Neuronal stem cell (in vitro differentiated cells): ENCODE data around the gene SELENOT.

ENCODE experiments used
- DNase-seq: peaks from one replicate; pipeline ENCODE4 v3.0.0-alpha.2; 2013; ENCODE audit warnings: low spot score
- H2AFZ ChIP-seq: one replicate; pipeline ENCODE4 v1.6.1; 2013; ENCODE audit warnings: mild to moderate bottlenecking, low read length, inconsistent platforms
- H2AK5ac ChIP-seq: 2 replicates; pipeline ENCODE4 v1.6.1; 2013; ENCODE audit warnings: low read depth, mild to moderate bottlenecking, inconsistent platforms, low read length, moderate library complexity, mixed read lengths
- H2BK120ac ChIP-seq: 2 replicates; pipeline ENCODE4 v1.6.1; 2013; ENCODE audit warnings: low read depth, mild to moderate bottlenecking, inconsistent platforms, low read length, moderate library complexity, mixed read lengths
- H2BK12ac ChIP-seq: one replicate; pipeline ENCODE4 v1.6.1; 2013; ENCODE audit warnings: low read length, inconsistent platforms
- H2BK15ac ChIP-seq: 2 replicates; pipeline ENCODE4 v1.6.1; 2013; ENCODE audit warnings: mild to moderate bottlenecking, low read length, inconsistent platforms, mixed read lengths
- H2BK5ac ChIP-seq: one replicate; pipeline ENCODE4 v1.6.1; 2013; ENCODE audit warnings: inconsistent platforms, mild to moderate bottlenecking, low read length, moderate library complexity
- H3K14ac ChIP-seq: one replicate; pipeline ENCODE4 v1.6.1; 2013; ENCODE audit warnings: low read length, inconsistent platforms
- H3K18ac ChIP-seq: 2 replicates; pipeline ENCODE4 v1.6.1; 2013; ENCODE audit warnings: low read length, inconsistent platforms
- H3K23ac ChIP-seq: 2 replicates; pipeline ENCODE4 v1.6.1; 2013; ENCODE audit warnings: low read depth, mild to moderate bottlenecking, mixed read lengths, low read length, inconsistent platforms; ENCODE audit not compliant: poor library complexity
- H3K27ac ChIP-seq: replicated peaks from 3 replicates; pipeline ENCODE4 v1.5.1; 2013; ENCODE audit warnings: low read length, inconsistent platforms
- H3K27me3 ChIP-seq, 3 experiments: 2 replicates each; pipeline ENCODE4 v1.6.1; 2013; ENCODE audit warnings: low read length in 3 of 3, mild to moderate bottlenecking in 2 of 3, inconsistent platforms in 1 of 3, low read depth in 1 of 3, mixed read lengths in 1 of 3, moderate library complexity in 1 of 3; ENCODE audit not compliant: control insufficient read depth in 3 of 3, insufficient read depth in 3 of 3
- H3K36me3 ChIP-seq, 2 donors: replicated peaks in 1 of 2; 2 replicates each; pipeline ENCODE4 v1.6.1; 2013; ENCODE audit warnings: low read length in 2 of 2; ENCODE audit not compliant: control insufficient read depth in 2 of 2, insufficient read depth in 2 of 2
- H3K4ac ChIP-seq: 2 replicates; pipeline ENCODE4 v1.6.1; 2013; ENCODE audit warnings: inconsistent platforms, mild to moderate bottlenecking, low read length, moderate library complexity
- H3K4me1 ChIP-seq, 2 donors: 1 replicate in 1 of 2; 2 replicates in 1 of 2; pipeline ENCODE4 v1.6.1; 2013; ENCODE audit warnings: low read length in 2 of 2, low read depth in 1 of 2; ENCODE audit not compliant: control insufficient read depth in 2 of 2, insufficient read depth in 1 of 2
- H3K4me2 ChIP-seq: one replicate; pipeline ENCODE4 v1.6.1; 2013; ENCODE audit warnings: mild to moderate bottlenecking, low read length, inconsistent platforms; ENCODE audit not compliant: insufficient read depth, poor library complexity, severe bottlenecking
- H3K4me3 ChIP-seq, 2 donors: 2 replicates each; pipeline ENCODE4 v1.5.1; 2013; ENCODE audit warnings: low read length in 2 of 2, mild to moderate bottlenecking in 2 of 2, inconsistent platforms in 1 of 2, moderate library complexity in 1 of 2
- H3K79me1 ChIP-seq: one replicate; pipeline ENCODE4 v1.6.1; 2013; ENCODE audit warnings: low read depth, mild to moderate bottlenecking, inconsistent platforms, low read length, moderate library complexity
- H3K9ac ChIP-seq: one replicate; pipeline ENCODE4 v1.6.1; 2013; ENCODE audit warnings: mild to moderate bottlenecking, low read depth, low read length, inconsistent platforms; ENCODE audit not compliant: poor library complexity
- H3K9me3 ChIP-seq, 2 donors: replicated peaks in 1 of 2; 2 replicates each; pipeline versions ENCODE3 to v1.6.1; 2013; ENCODE audit warnings: low read length in 2 of 2, mild to moderate bottlenecking in 2 of 2, inconsistent platforms in 1 of 2, low read depth in 1 of 2, mixed read lengths in 1 of 2, moderate library complexity in 1 of 2; ENCODE audit not compliant: control insufficient read depth in 2 of 2, insufficient read depth in 1 of 2
- H4K8ac ChIP-seq: one replicate; pipeline ENCODE4 v1.6.1; 2013; ENCODE audit warnings: low read depth, mild to moderate bottlenecking, inconsistent platforms, low read length, moderate library complexity
- H4K91ac ChIP-seq: one replicate; pipeline ENCODE4 v1.6.1; 2013; ENCODE audit warnings: low read length, low read depth, mild to moderate bottlenecking, inconsistent platforms; ENCODE audit not compliant: poor library complexity
- WGBS, 2 donors: extraction: QIAGEN DNeasy Blood & Tissue Kit; methylation state at CpG; one replicate each; pipeline ENCODE4 v1.1.7; 2013; ENCODE audit warnings: missing lambda C conversion rate in 2 of 2, mixed read lengths in 1 of 2; ENCODE audit not compliant: insufficient read length in 2 of 2, insufficient replicate concordance in 1 of 2; ENCODE audit errors: extremely low coverage in 2 of 2; 5-methylcytosine and 5-hydroxymethylcytosine counted together

The SELENOT gene

DNA sequence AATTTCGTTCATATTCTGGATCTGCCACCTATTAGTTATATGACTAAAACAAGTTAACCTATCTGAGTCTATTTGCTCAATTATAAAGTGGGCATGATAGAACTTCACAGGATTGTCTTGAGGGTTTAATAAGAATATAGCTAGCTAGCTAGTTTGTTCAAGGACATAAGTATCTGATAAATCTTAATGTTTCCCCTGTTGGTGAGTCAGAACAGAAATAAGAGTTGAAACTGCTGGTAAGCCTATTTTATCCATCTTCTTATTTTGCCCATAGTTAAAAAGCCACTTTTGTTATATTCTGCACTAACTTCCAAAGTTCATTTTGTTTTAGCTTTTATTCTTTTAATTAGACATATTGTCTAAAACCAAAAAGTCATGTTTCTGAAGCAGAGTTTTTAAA lies 9.4 kb downstream of the SELENOT start:
- H2BK15ac ChIP-seq, result no peak overlapping the region
- no peak overlapping the region for H2AK5ac ChIP-seq
- H2BK12ac ChIP-seq, result no peak overlapping the region
- peaks cover 2% of the 10 kb centered on the region in 2 donors for H3K9me3 ChIP-seq
- peaks cover 5 to 46% of the 10 kb centered on the region in 2 donors for H3K36me3 ChIP-seq
- H3K9ac ChIP-seq, result no peak overlapping the region
- no peak overlapping the region for H3K18ac ChIP-seq
- H3K14ac ChIP-seq, result no peak overlapping the region
- no peak overlapping the region for H3K4me2 ChIP-seq
- H3K79me1 ChIP-seq, result peaks cover 5% of the 10 kb centered on the region
- no CpG with 5 or more reads among the region's 1 CpG for WGBS, 2 donors
- H3K27me3 ChIP-seq, result no peaks in the 10 kb centered on the region
- H3K4me3 ChIP-seq, result no peak overlapping the region
- H2AFZ ChIP-seq, result no peak overlapping the region
- H3K23ac ChIP-seq, result no peak overlapping the region
- H3K27ac ChIP-seq, result no peak overlapping the region
- no peak overlapping the region for H2BK5ac ChIP-seq
- no peak overlapping the region for H4K91ac ChIP-seq
- H2BK120ac ChIP-seq, result no peak overlapping the region
- DNase-seq, result no peak
- no peak overlapping the region for H3K4ac ChIP-seq
- peaks cover 1 to 6% of the 10 kb centered on the region in 2 donors for H3K4me1 ChIP-seq
- no peak overlapping the region for H4K8ac ChIP-seq

- Histone ChIP-seq H3K27ac (no peak overlapping the region), H2AK5ac (no peak overlapping the region)
These were observed 9.9 kb downstream of the SELENOT start for GRCh38 chr3:150613034-150613433.

GRCh38 chr3:150613709-150614480 lies 10.8 kb downstream of the SELENOT start:
- Histone ChIP-seq H3K4me2 (no peak overlapping the region), H3K14ac (no peak overlapping the region), H3K4me3 (no peak overlapping the region), H2BK12ac (no peak overlapping the region), H4K91ac (no peak overlapping the region), H3K23ac (no peak overlapping the region), H2AK5ac (no peak overlapping the region), H2BK15ac (no peak overlapping the region), H2BK120ac (no peak overlapping the region), H4K8ac (no peak overlapping the region), H3K79me1 (peaks cover 5% of the 10 kb centered on the region), H2AFZ (no peak overlapping the region), H3K27me3 (no peaks in the 10 kb centered on the region), H3K18ac (no peak overlapping the region), H3K27ac (no peak overlapping the region), H3K4ac (no peak overlapping the region), H2BK5ac (no peak overlapping the region), H3K9me3 (peaks cover 2 to 4% of the 10 kb centered on the region in 2 donors), H3K4me1 (no peaks in the 10 kb centered on the region), H3K9ac (no peak overlapping the region), H3K36me3 (peaks cover 5 to 47% of the 10 kb centered on the region in 2 donors)
- no peak for DNase-seq
- WGBS, 2 donors, result no CpG with 5 or more reads among the region's 2 CpGs

More at GRCh38 chr3:150613034-150613433, 9.9 kb downstream of the SELENOT start:
- Histone ChIP-seq H3K27me3 (no peaks in the 10 kb centered on the region), H3K18ac (no peak overlapping the region), H3K14ac (no peak overlapping the region), H2BK5ac (no peak overlapping the region), H3K79me1 (peaks cover 5% of the 10 kb centered on the region), H2BK15ac (no peak overlapping the region), H3K4me2 (no peak overlapping the region), H3K36me3 (peaks cover 5 to 45% of the 10 kb centered on the region in 2 donors), H3K4me1 (peaks cover 0 to under 1% of the 10 kb centered on the region in 2 donors), H4K91ac (no peak overlapping the region), H3K4ac (no peak overlapping the region), H2BK12ac (no peak overlapping the region), H3K4me3 (no peak overlapping the region), H3K9ac (no peak overlapping the region), H2AFZ (no peak overlapping the region), H3K23ac (no peak overlapping the region), H2BK120ac (no peak overlapping the region), H3K9me3 (peaks cover 2 to 3% of the 10 kb centered on the region in 2 donors), H4K8ac (no peak overlapping the region)
- no CpG with 5 or more reads among the region's 2 CpGs for WGBS, 2 donors
- DNase-seq, result no peak

DNA sequence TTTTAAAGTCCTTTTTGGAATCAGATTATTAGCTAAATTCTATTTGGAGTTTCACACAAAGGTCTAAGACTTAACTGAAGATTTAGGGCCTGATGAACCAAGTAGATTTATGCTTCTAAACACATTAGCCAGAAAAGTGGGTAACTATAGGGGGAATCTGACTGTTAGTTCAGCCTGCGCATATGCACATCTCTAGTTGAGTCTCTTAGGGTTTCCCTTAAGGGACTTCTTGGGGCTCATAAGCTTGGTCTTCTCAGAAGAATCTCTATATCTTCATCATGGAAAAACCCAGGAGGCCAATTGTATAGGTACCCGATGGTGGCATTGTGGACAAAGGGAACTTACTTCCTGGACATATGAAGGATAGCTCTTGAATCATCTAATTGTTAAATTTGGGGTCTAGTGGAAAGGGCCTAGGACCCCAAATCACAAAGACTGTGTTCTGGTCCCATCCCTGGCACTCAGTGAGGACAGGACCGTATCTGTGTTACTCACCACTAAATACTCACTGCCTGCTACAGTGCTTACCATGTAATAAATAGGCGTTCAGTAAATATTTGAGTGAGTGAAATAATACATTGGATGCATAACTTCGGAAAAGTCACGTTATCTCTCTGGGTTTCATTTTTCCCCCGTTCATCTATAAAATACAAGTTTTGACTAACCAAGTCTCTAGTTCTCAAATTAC lies 17.0 kb downstream of the SELENOT start:
- no peak overlapping the region for H4K8ac ChIP-seq
- H3K79me1 ChIP-seq, result peaks cover 5% of the 10 kb centered on the region
- H3K4ac ChIP-seq, result no peak overlapping the region
- no peak overlapping the region for H3K27ac ChIP-seq
- H2AK5ac ChIP-seq, result no peak overlapping the region
- no peak for DNase-seq
- no peak overlapping the region for H3K14ac ChIP-seq
- H4K91ac ChIP-seq, result no peak overlapping the region
- no peak overlapping the region for H2AFZ ChIP-seq
- no peak overlapping the region for H3K18ac ChIP-seq
- no peak overlapping the region for H2BK15ac ChIP-seq
- H3K23ac ChIP-seq, result no peak overlapping the region
- H3K4me3 ChIP-seq, result no peak overlapping the region
- H3K27me3 ChIP-seq, result no peaks in the 10 kb centered on the region
- H2BK12ac ChIP-seq, result no peak overlapping the region
- H2BK120ac ChIP-seq, result no peak overlapping the region
- H3K4me1 ChIP-seq, result no peaks in the 10 kb centered on the region
- H3K4me2 ChIP-seq, result no peak overlapping the region
- H3K9ac ChIP-seq, result no peak overlapping the region
- peaks cover 0 to 26% of the 10 kb centered on the region in 2 donors for H3K36me3 ChIP-seq
- no peak overlapping the region for H2BK5ac ChIP-seq
- H3K9me3 ChIP-seq, result peaks cover 0 to 3% of the 10 kb centered on the region in 2 donors
- WGBS, 2 donors, result no CpG with 5 or more reads among the region's 7 CpGs
